ENCODE measurements around the gene ANKRD17. TPM values are rescaled to one million over a fixed set of nuclear protein-coding genes. Genes with fewer than 3 reads are reported as not detected.
"Not testable (repeated sequence)": the region's sequence is repeated elsewhere in the genome, so short reads cannot be mapped to it uniquely, and the experiment has no call there.

The ANKRD17 gene
- total RNA-seq, 2 experiments from 2014 or later, result 61.6 to 65.0 TPM

- Mint-ChIP-seq H3K4me1 (peaks cover 19% of the 10 kb centered on the region), H3K27me3 (no peaks in the 10 kb centered on the region), H3K9me3 (peaks cover 3% of the 10 kb centered on the region), H3K36me3 (peaks cover 16% of the 10 kb centered on the region), H3K4me3 (no peak overlapping the region), H3K27ac (peak overlapping the region; percentile 46)
- DNase-seq, result no peak
Measured at GRCh38 chr4:73224886-73225285, 33.7 kb downstream of the ANKRD17 start.

- H3K4me3 Mint-ChIP-seq, result peak overlapping the region; percentile 29
- no peaks in the 10 kb centered on the region for H3K27me3 Mint-ChIP-seq
- H3K27ac Mint-ChIP-seq, result peak overlapping the region; percentile 73
- H3K9me3 Mint-ChIP-seq, result no peaks in the 10 kb centered on the region
- H3K4me1 Mint-ChIP-seq, result peaks cover 20% of the 10 kb centered on the region
- H3K36me3 Mint-ChIP-seq, result peaks cover 16% of the 10 kb centered on the region
- no peak for DNase-seq
Measured at GRCh38 chr4:73223258-73223650, 35.3 kb downstream of the ANKRD17 start.

GRCh38 chr4:73222466-73223257, 35.9 kb downstream of the ANKRD17 start:
- H3K27me3 Mint-ChIP-seq, result no peaks in the 10 kb centered on the region
- H3K36me3 Mint-ChIP-seq, result peaks cover 17% of the 10 kb centered on the region
- DNase-seq, result peak; percentile 37
- no peak overlapping the region for H3K4me3 Mint-ChIP-seq
- no peak overlapping the region for H3K27ac Mint-ChIP-seq
- H3K4me1 Mint-ChIP-seq, result peaks cover 20% of the 10 kb centered on the region
- H3K9me3 Mint-ChIP-seq, result no peaks in the 10 kb centered on the region

- no peaks in the 10 kb centered on the region for H3K9me3 Mint-ChIP-seq
- H3K4me1 Mint-ChIP-seq, result peaks cover 20% of the 10 kb centered on the region
- no peaks in the 10 kb centered on the region for H3K27me3 Mint-ChIP-seq
- peak overlapping the region; percentile 68 for H3K4me3 Mint-ChIP-seq
- H3K27ac Mint-ChIP-seq, result no peak overlapping the region
- DNase-seq, result no peak
- H3K36me3 Mint-ChIP-seq, result peaks cover 22% of the 10 kb centered on the region
Measured at GRCh38 chr4:73221734-73222133, 36.9 kb downstream of the ANKRD17 start.

GRCh38 chr4:73220815-73221214, 37.8 kb downstream of the ANKRD17 start:
- Mint-ChIP-seq H3K4me1 (peaks cover 22% of the 10 kb centered on the region), H3K4me3 (no peak overlapping the region), H3K27me3 (no peaks in the 10 kb centered on the region), H3K9me3 (no peaks in the 10 kb centered on the region), H3K27ac (no peak overlapping the region), H3K36me3 (peaks cover 22% of the 10 kb centered on the region)
- DNase-seq, result no peak

GRCh38 chr4:73213916-73214653, 44.5 kb downstream of the ANKRD17 start:
- peaks cover 16% of the 10 kb centered on the region for H3K4me1 Mint-ChIP-seq

GRCh38 chr4:73212982-73213730, 45.4 kb downstream of the ANKRD17 start:
- Mint-ChIP-seq H3K4me3 (no peak overlapping the region), H3K9me3 (peaks cover 4% of the 10 kb centered on the region), H3K4me1 (peaks cover 19% of the 10 kb centered on the region), H3K27ac (no peak overlapping the region), H3K27me3 (no peaks in the 10 kb centered on the region), H3K36me3 (peaks cover 39% of the 10 kb centered on the region)
- no peak for DNase-seq

More at GRCh38 chr4:73213916-73214653, 44.5 kb downstream of the ANKRD17 start:
- Mint-ChIP-seq H3K9me3 (no peaks in the 10 kb centered on the region), H3K27me3 (no peaks in the 10 kb centered on the region), H3K36me3 (peaks cover 37% of the 10 kb centered on the region), H3K4me3 (no peak overlapping the region), H3K27ac (no peak overlapping the region)
- no peak for DNase-seq

GRCh38 chr4:73211968-73212367, 46.6 kb downstream of the ANKRD17 start:
- no peak overlapping the region for H3K4me3 Mint-ChIP-seq
- peaks cover 19% of the 10 kb centered on the region for H3K4me1 Mint-ChIP-seq
- no peaks in the 10 kb centered on the region for H3K27me3 Mint-ChIP-seq
- H3K9me3 Mint-ChIP-seq, result peaks cover 8% of the 10 kb centered on the region
- H3K36me3 Mint-ChIP-seq, result peaks cover 39% of the 10 kb centered on the region
- DNase-seq, result no peak
- H3K27ac Mint-ChIP-seq, result no peak overlapping the region

GRCh38 chr4:73208376-73208775, 50.2 kb downstream of the ANKRD17 start:
- Mint-ChIP-seq H3K36me3 (peaks cover 59% of the 10 kb centered on the region), H3K27ac (no peak overlapping the region)

GRCh38 chr4:73206236-73206635, 52.4 kb downstream of the ANKRD17 start:
- Mint-ChIP-seq H3K36me3 (peaks cover 69% of the 10 kb centered on the region), H3K27me3 (no peaks in the 10 kb centered on the region), H3K4me1 (peaks cover 23% of the 10 kb centered on the region), H3K4me3 (no peak overlapping the region), H3K9me3 (peaks cover 23% of the 10 kb centered on the region), H3K27ac (peak overlapping the region; percentile 6)
- DNase-seq, result no peak

More at GRCh38 chr4:73208376-73208775, 50.2 kb downstream of the ANKRD17 start:
- Mint-ChIP-seq H3K9me3 (peaks cover 21% of the 10 kb centered on the region), H3K4me3 (no peak overlapping the region), H3K27me3 (no peaks in the 10 kb centered on the region), H3K4me1 (peaks cover 23% of the 10 kb centered on the region)
- no peak for DNase-seq

GRCh38 chr4:73205482-73205881, 53.1 kb downstream of the ANKRD17 start:
- H3K36me3 Mint-ChIP-seq, result peaks cover 65% of the 10 kb centered on the region
- no peak for DNase-seq
- peaks cover 22% of the 10 kb centered on the region for H3K4me1 Mint-ChIP-seq
- no peaks in the 10 kb centered on the region for H3K27me3 Mint-ChIP-seq
- H3K4me3 Mint-ChIP-seq, result no peak overlapping the region
- no peak overlapping the region for H3K27ac Mint-ChIP-seq
- H3K9me3 Mint-ChIP-seq, result peaks cover 23% of the 10 kb centered on the region

- peaks cover 23% of the 10 kb centered on the region for H3K9me3 Mint-ChIP-seq
- not testable (repeated sequence) for H3K27ac Mint-ChIP-seq, H3K27me3 Mint-ChIP-seq, H3K4me3 Mint-ChIP-seq, DNase-seq
- H3K4me1 Mint-ChIP-seq, result peaks cover 24% of the 10 kb centered on the region
- peaks cover 59% of the 10 kb centered on the region for H3K36me3 Mint-ChIP-seq
Measured at GRCh38 chr4:73203976-73204375, 54.6 kb downstream of the ANKRD17 start.

GRCh38 chr4:73197220-73197619, 61.4 kb downstream of the ANKRD17 start:
- no peak for DNase-seq
- Mint-ChIP-seq H3K27me3 (no peaks in the 10 kb centered on the region), H3K4me1 (peaks cover 21% of the 10 kb centered on the region), H3K27ac (no peak overlapping the region), H3K36me3 (peaks cover 22% of the 10 kb centered on the region), H3K9me3 (no peaks in the 10 kb centered on the region), H3K4me3 (no peak overlapping the region)

GRCh38 chr4:73194064-73194463, 64.5 kb downstream of the ANKRD17 start:
- Mint-ChIP-seq H3K4me1 (peaks cover 18% of the 10 kb centered on the region), H3K27ac (no peak overlapping the region), H3K36me3 (peaks cover 26% of the 10 kb centered on the region), H3K9me3 (peaks cover 6% of the 10 kb centered on the region), H3K27me3 (no peaks in the 10 kb centered on the region), H3K4me3 (no peak overlapping the region)
- no peak for DNase-seq

- no peaks in the 10 kb centered on the region for H3K27me3 Mint-ChIP-seq
- no peak for DNase-seq
- H3K9me3 Mint-ChIP-seq, result peaks cover 6% of the 10 kb centered on the region
- H3K4me1 Mint-ChIP-seq, result peaks cover 17% of the 10 kb centered on the region
- peak overlapping the region; percentile 51 for H3K27ac Mint-ChIP-seq
- H3K4me3 Mint-ChIP-seq, result no peak overlapping the region
- peaks cover 26% of the 10 kb centered on the region for H3K36me3 Mint-ChIP-seq
Measured at GRCh38 chr4:73193659-73194058, 64.9 kb downstream of the ANKRD17 start.

Measured in activated naive CD8-positive, alpha-beta T cell treated with anti-CD3 and anti-CD28 coated beads for 36 hours (primary cell).